CD14-positive monocyte (primary cell): Measurements from ENCODE around the gene IFRD2. TPM values are rescaled to one million over a fixed set of nuclear protein-coding genes. Genes with fewer than 3 reads are reported as not detected.

Experiments used
- DNase-seq, 3 donors: peaks; one replicate each; pipeline ENCODE4 v3.0.0-alpha.2; 2011 to 2022
- H2AFZ ChIP-seq: 2 replicates; pipeline ENCODE4 v1.6.0; 2012; ENCODE audit warnings: mild to moderate bottlenecking, low read depth, low read length, inconsistent platforms; ENCODE audit not compliant: insufficient read depth, poor library complexity, severe bottlenecking
- H3K27ac ChIP-seq, 2 donors: 1 replicate in 1 of 2; 2 replicates in 1 of 2; pipeline ENCODE4 v1.5.1; 2012 to 2013; ENCODE audit warnings: low read length in 2 of 2, control low read depth in 1 of 2, inconsistent platforms in 1 of 2, low read depth in 1 of 2, mild to moderate bottlenecking in 1 of 2
- H3K27me3 ChIP-seq, 2 donors: one replicate each; pipeline versions ENCODE4 v1.6.0 to v1.6.1; 2011 to 2013; ENCODE audit warnings: low read length in 2 of 2; ENCODE audit not compliant: control insufficient read depth in 2 of 2, insufficient read depth in 2 of 2
- H3K36me3 ChIP-seq, 2 donors: replicated peaks in 1 of 2; 1 replicate in 1 of 2; 2 replicates in 1 of 2; pipeline versions ENCODE4 v1.5.1 to v1.6.1; 2012 to 2013; ENCODE audit warnings: low read length in 2 of 2, control low read depth in 1 of 2, inconsistent platforms in 1 of 2, mild to moderate bottlenecking in 1 of 2; ENCODE audit not compliant: insufficient read depth in 2 of 2, control insufficient read depth in 1 of 2
- H3K4me1 ChIP-seq, 2 donors: 1 replicate in 1 of 2; 2 replicates in 1 of 2; pipeline versions ENCODE4 v1.5.1 to v1.6.1; 2012 to 2013; ENCODE audit warnings: low read length in 2 of 2, control low read depth in 1 of 2, inconsistent platforms in 1 of 2, mild to moderate bottlenecking in 1 of 2, moderate library complexity in 1 of 2; ENCODE audit not compliant: insufficient read depth in 2 of 2, control insufficient read depth in 1 of 2
- H3K4me2 ChIP-seq: replicated peaks from 2 replicates; pipeline ENCODE3; 2012; ENCODE audit warnings: low read length, moderate library complexity, mild to moderate bottlenecking; ENCODE audit not compliant: poor library complexity, severe bottlenecking; ENCODE audit errors: extremely low read depth
- H3K4me3 ChIP-seq, 3 experiments: fragments of 200-600 bp in 1 of 3; sonication (generic) in 1 of 3; replicated peaks in 1 of 3; 1 replicate in 2 of 3; 2 replicates in 1 of 3; pipeline ENCODE4 v1.5.1; 2011 to 2013; ENCODE audit warnings: low read length in 3 of 3, mild to moderate bottlenecking in 3 of 3, control low read depth in 2 of 3, low read depth in 2 of 3, inconsistent platforms in 1 of 3, moderate library complexity in 1 of 3
- H3K79me2 ChIP-seq: 2 replicates; pipeline ENCODE4 v1.6.0; 2012; ENCODE audit warnings: mild to moderate bottlenecking, control low read depth, inconsistent platforms, low read length, moderate library complexity; ENCODE audit not compliant: insufficient read depth
- H3K9ac ChIP-seq: 2 replicates; pipeline ENCODE4 v1.6.0; 2017; ENCODE audit warnings: low read length, mild to moderate bottlenecking; ENCODE audit not compliant: insufficient read depth, poor library complexity, severe bottlenecking
- H3K9me3 ChIP-seq, 2 donors: replicated peaks in 1 of 2; 1 replicate in 1 of 2; 2 replicates in 1 of 2; pipeline versions ENCODE4 v1.5.1 to v1.6.1; 2012 to 2013; ENCODE audit warnings: low read length in 2 of 2, control low read depth in 1 of 2; ENCODE audit not compliant: control insufficient read depth in 1 of 2, insufficient read depth in 1 of 2
- H4K20me1 ChIP-seq: 2 replicates; pipeline ENCODE4 v1.6.0; 2012; ENCODE audit warnings: mild to moderate bottlenecking, low read length, control low read depth, moderate library complexity; ENCODE audit not compliant: insufficient read depth
- H3K27ac Mint-ChIP-seq, 7 donors: one replicate each; pipeline ENCODE4 v1.8.0; 2020; ENCODE audit warnings: mild to moderate bottlenecking in 7 of 7, mixed read lengths in 7 of 7, moderate library complexity in 6 of 7, inconsistent platforms in 2 of 7
- H3K27me3 Mint-ChIP-seq, 3 donors: one replicate each; pipeline ENCODE4 v1.8.0; 2021 to 2022; ENCODE audit warnings: low read depth in 3 of 3, mild to moderate bottlenecking in 3 of 3, mixed read lengths in 3 of 3, moderate library complexity in 3 of 3, inconsistent platforms in 1 of 3
- H3K36me3 Mint-ChIP-seq, 2 donors: one replicate each; pipeline ENCODE4 v1.8.0; 2020; ENCODE audit warnings: mixed read lengths in 2 of 2, inconsistent platforms in 1 of 2, mild to moderate bottlenecking in 1 of 2
- H3K4me1 Mint-ChIP-seq: one replicate; pipeline ENCODE4 v1.8.0; 2020; ENCODE audit warnings: mild to moderate bottlenecking, mixed read lengths
- H3K4me3 Mint-ChIP-seq, 2 donors: one replicate each; pipeline ENCODE4 v1.8.0; 2020; ENCODE audit warnings: mild to moderate bottlenecking in 2 of 2, mixed read lengths in 2 of 2, moderate library complexity in 1 of 2
- H3K9me3 Mint-ChIP-seq, 7 donors: one replicate each; pipeline ENCODE4 v1.8.0; 2020 to 2022; ENCODE audit warnings: mixed read lengths in 7 of 7, mild to moderate bottlenecking in 6 of 7, moderate library complexity in 6 of 7, inconsistent platforms in 2 of 7
- WGBS: methylation state at CpG from one replicate; pipeline ENCODE4 v1.1.5; 2013; ENCODE audit warnings: missing lambda C conversion rate; ENCODE audit not compliant: insufficient coverage; 5-methylcytosine and 5-hydroxymethylcytosine counted together
- intact Hi-C, 2 donors: fragments of 100-400 bp; cut with micrococcal nuclease; formaldehyde crosslinking; loops; one replicate each; pipeline versions ENCODE4 v1.15.0 to v1.15.1; 2023
- polyA plus RNA-seq, 3 donors: library from polyadenylated mRNA; depleted of rRNA in 1 of 3; unstranded in 2 of 3; stranded (reverse) in 1 of 3; fragments of 300-500 nt in 2 of 3; fragments of >200 nt in 1 of 3; fragmentation: Illumina TruSeq in 2 of 3; gene quantifications; 1 replicate in 2 of 3; 2 replicates in 1 of 3; pipeline ENCODE4 v1.2.3, GENCODE V29; 2012 to 2021
- TF ChIP-seq, protein P1 (sequence below): fragments of 200-600 bp; IDR thresholded peaks from one replicate; pipeline ENCODE4 v1.8.0; 2022; ENCODE audit warnings: antibody characterized with exemption, mild to moderate bottlenecking

IFRD2 gene
- polyA plus RNA-seq, 3 donors: 17.1 to 35.1 (median 23.3) TPM

DNA sequence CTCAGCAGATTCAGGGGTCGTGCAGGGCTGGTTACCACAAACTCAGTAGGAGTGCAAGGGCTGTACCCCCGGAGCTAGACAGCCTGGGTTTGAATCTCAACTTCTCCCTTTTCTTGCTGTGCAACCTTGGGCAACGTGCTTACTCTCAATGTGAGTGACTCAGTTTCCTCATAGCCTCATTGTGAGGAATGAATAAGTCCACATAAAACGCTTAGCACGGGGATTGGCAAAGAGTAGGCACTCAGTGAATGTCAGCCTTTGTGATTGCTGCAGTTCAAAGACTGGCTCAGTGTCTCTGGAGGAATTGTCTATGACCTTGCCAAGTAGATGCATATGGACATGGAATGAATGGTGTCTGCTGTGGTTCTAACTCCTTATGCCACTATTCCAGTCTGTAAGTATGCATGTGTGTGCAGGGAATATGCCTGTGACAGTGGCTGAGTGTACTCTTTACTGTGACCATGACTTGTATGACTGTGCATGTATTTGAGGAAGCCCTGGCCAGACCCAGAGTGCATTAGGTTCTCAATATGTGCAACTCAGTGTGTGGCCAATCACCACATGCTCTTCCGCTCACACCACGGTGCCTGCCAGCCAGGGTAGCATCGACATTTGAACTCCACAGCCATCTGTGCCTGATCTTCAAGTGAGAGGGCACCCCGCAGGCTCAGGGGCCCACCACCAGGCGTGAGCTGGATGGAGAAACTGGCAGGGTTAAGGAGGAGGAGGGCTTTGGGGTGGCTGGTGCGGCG is 7.9 kb upstream of the IFRD2 start:
- no peaks in the 10 kb centered on the region for H3K36me3 ChIP-seq
- H3K9ac ChIP-seq: peak overlapping the region; percentile 85
- no peaks in the 10 kb centered on the region for H4K20me1 ChIP-seq
- H3K4me3 ChIP-seq: peak overlapping the region; percentile 40 to 94 (median 57)
- Mint-ChIP-seq H3K4me1 (peaks cover 37% of the 10 kb centered on the region), H3K9me3 (no peaks in the 10 kb centered on the region), H3K27me3 (no peaks in the 10 kb centered on the region), H3K36me3 (peaks cover 2 to 11% of the 10 kb centered on the region in 2 donors), H3K27ac (peak overlapping the region; percentile 99), H3K4me3 (peak overlapping the region; percentile 64 to 84)
- DNase-seq: peak; percentile 89 to 94 (median 91)
- intact Hi-C loops: loop anchor here (2.0 to 5.0 kb wide), 2 partner anchors 21 to 37 kb away; no protein-coding TSS in a partner anchor
- H3K4me2 ChIP-seq: peak overlapping the region; percentile 77
- WGBS: 27% methylated on average over 11 of the region's 12 CpGs
- H2AFZ ChIP-seq: peak overlapping the region; percentile 77
- peaks cover 32 to 37% of the 10 kb centered on the region in 2 donors for H3K4me1 ChIP-seq
- H3K27me3 ChIP-seq: no peaks in the 10 kb centered on the region
- no peaks in the 10 kb centered on the region for H3K9me3 ChIP-seq
- TF ChIP-seq, protein P1, sequence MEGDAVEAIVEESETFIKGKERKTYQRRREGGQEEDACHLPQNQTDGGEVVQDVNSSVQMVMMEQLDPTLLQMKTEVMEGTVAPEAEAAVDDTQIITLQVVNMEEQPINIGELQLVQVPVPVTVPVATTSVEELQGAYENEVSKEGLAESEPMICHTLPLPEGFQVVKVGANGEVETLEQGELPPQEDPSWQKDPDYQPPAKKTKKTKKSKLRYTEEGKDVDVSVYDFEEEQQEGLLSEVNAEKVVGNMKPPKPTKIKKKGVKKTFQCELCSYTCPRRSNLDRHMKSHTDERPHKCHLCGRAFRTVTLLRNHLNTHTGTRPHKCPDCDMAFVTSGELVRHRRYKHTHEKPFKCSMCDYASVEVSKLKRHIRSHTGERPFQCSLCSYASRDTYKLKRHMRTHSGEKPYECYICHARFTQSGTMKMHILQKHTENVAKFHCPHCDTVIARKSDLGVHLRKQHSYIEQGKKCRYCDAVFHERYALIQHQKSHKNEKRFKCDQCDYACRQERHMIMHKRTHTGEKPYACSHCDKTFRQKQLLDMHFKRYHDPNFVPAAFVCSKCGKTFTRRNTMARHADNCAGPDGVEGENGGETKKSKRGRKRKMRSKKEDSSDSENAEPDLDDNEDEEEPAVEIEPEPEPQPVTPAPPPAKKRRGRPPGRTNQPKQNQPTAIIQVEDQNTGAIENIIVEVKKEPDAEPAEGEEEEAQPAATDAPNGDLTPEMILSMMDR: no peak
- H3K79me2 ChIP-seq: peaks cover 39% of the 10 kb centered on the region
- peak overlapping the region; percentile 99 to 100 for H3K27ac ChIP-seq

DNA sequence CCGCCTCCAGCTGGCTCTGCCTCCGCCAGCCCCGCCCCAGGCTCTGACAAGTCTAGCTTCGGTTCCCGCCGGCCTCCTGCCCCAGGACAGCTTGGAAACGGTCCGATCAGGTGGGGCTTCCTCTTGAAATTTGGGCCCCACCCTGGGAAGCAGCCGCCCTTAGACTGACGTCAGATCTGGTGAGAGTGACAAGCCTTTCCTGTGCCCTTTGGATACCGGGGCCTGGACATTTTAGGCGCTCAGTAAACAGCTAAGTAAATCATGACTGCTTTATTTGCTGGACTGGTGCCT is 7.4 kb upstream of the IFRD2 start:
- Histone ChIP-seq H3K27me3 (no peaks in the 10 kb centered on the region), H3K79me2 (peaks cover 39% of the 10 kb centered on the region), H3K36me3 (no peaks in the 10 kb centered on the region), H2AFZ (peak overlapping the region; percentile 53), H3K4me2 (peak overlapping the region; percentile 77), H3K9me3 (no peaks in the 10 kb centered on the region), H3K4me3 (peak overlapping the region; percentile 40 to 94 (median 57)), H3K27ac (peak overlapping the region; percentile 99 to 100), H4K20me1 (no peaks in the 10 kb centered on the region), H3K4me1 (peaks cover 32 to 37% of the 10 kb centered on the region in 2 donors), H3K9ac (peak overlapping the region; percentile 85)
- H3K27me3 Mint-ChIP-seq: no peaks in the 10 kb centered on the region
- TF ChIP-seq, protein P1: no peak
- peaks cover 34% of the 10 kb centered on the region for H3K4me1 Mint-ChIP-seq
- no peak for DNase-seq
- H3K4me3 Mint-ChIP-seq: peak overlapping the region; percentile 64 to 84
- no peaks in the 10 kb centered on the region for H3K9me3 Mint-ChIP-seq
- peak overlapping the region; percentile 99 for H3K27ac Mint-ChIP-seq
- peaks cover 2 to 11% of the 10 kb centered on the region in 2 donors for H3K36me3 Mint-ChIP-seq
- WGBS: under 1% methylated on average over 12 of the region's 12 CpGs
- intact Hi-C loops: loop anchor here (2.0 to 5.0 kb wide), 2 partner anchors 21 to 38 kb away; no protein-coding TSS in a partner anchor
